Karpas-422 (cell line): Measurements from ENCODE around the gene C18orf63. TPM values are rescaled to one million over a fixed set of nuclear protein-coding genes. Genes with fewer than 3 reads are reported as not detected.

ENCODE experiments used
- DNase-seq: peaks from one replicate; pipeline ENCODE4 v3.0.0-alpha.2; 2015
- H2AFZ ChIP-seq: fragments of 200-600 bp; sonication (generic); 2 replicates; pipeline ENCODE4 v1.6.1; 2014; ENCODE audit warnings: antibody characterized with exemption, low read length, mixed read lengths
- H3K27ac ChIP-seq: fragments of 200-600 bp; sonication (generic); 2 replicates; pipeline ENCODE4 v1.5.1; 2014; ENCODE audit warnings: mild to moderate bottlenecking, low read length, moderate library complexity
- H3K27me3 ChIP-seq: fragments of 200-600 bp; sonication (generic); 2 replicates; pipeline ENCODE4 v1.6.1; 2014; ENCODE audit warnings: low read length, mixed read lengths
- H3K36me3 ChIP-seq: fragments of 200-600 bp; sonication (generic); 2 replicates; pipeline ENCODE4 v1.6.1; 2014; ENCODE audit warnings: low read length, mixed read lengths; ENCODE audit not compliant: insufficient read depth
- H3K4me1 ChIP-seq: fragments of 200-600 bp; sonication (generic); 2 replicates; pipeline ENCODE4 v1.6.1; 2014; ENCODE audit warnings: mild to moderate bottlenecking, low read length, mixed read lengths
- H3K4me2 ChIP-seq: fragments of 200-600 bp; sonication (generic); 2 replicates; pipeline ENCODE4 v1.6.1; 2014; ENCODE audit warnings: low read length, low read depth, mild to moderate bottlenecking; ENCODE audit not compliant: poor library complexity, severe bottlenecking
- H3K4me3 ChIP-seq: fragments of 200-600 bp; sonication (generic); 2 replicates; pipeline ENCODE4 v1.5.1; 2014; ENCODE audit warnings: mild to moderate bottlenecking, antibody characterized with exemption, low read length, mixed read lengths
- H3K79me2 ChIP-seq: fragments of 200-600 bp; sonication (generic); 2 replicates; pipeline ENCODE4 v1.6.1; 2014; ENCODE audit warnings: mild to moderate bottlenecking, low read length, mixed read lengths
- H3K9ac ChIP-seq: fragments of 200-600 bp; sonication (generic); 2 replicates; pipeline ENCODE4 v1.6.0; 2014; ENCODE audit warnings: low read length
- H3K9me2 ChIP-seq: fragments of 200-600 bp; sonication (generic), shearing (Covaris generic); replicated peaks from 2 replicates; pipeline ENCODE4 v1.6.0; 2014; ENCODE audit warnings: mild to moderate bottlenecking, low read length, moderate library complexity; ENCODE audit not compliant: insufficient read depth
- H3K9me3 ChIP-seq: fragments of 300-700, 200-600 bp; sonication (generic); 2 replicates; pipeline ENCODE4 v1.6.1; 2014; ENCODE audit warnings: low read length, mixed read lengths
- H4K20me1 ChIP-seq: fragments of 200-600 bp; sonication (generic); 2 replicates; pipeline ENCODE4 v1.6.1; 2014; ENCODE audit warnings: mild to moderate bottlenecking, antibody characterized with exemption, low read length, low read depth; ENCODE audit not compliant: insufficient read depth
- total RNA-seq: library from RNA; depleted of rRNA; stranded (reverse); fragments of >200 nt; shearing (Covaris generic); gene quantifications from 2 replicates; pipeline ENCODE4 v1.2.3, GENCODE V29; 2014; ENCODE audit warnings: low replicate concordance

The C18orf63 gene
- total RNA-seq, 1 experiment from 2014 or later: not detected

DNA sequence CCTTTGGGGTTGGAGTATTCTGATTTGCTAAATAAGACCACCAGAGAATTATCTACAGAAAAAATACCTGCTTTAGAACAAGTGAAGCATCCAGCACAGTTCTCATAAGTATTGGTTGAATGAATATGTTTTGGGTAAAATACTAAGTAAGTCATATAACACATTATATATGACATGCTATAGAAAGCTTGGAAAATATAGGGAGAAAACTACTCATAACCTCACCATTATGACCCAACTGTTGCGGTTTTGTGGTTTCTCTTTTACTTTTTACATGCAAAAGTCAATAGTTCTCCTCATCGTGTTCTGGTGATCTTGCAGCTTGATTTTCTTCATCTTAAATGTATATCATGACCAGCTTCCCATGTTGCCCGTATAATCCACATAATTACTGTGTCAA, 75.3 kb downstream of the C18orf63 start:
- no peak overlapping the region for H3K4me3 ChIP-seq
- no peak overlapping the region for H3K27ac ChIP-seq
- H3K79me2 ChIP-seq: no peaks in the 10 kb centered on the region
- H3K9ac ChIP-seq: no peak overlapping the region
- no peaks in the 10 kb centered on the region for H3K9me2 ChIP-seq
- H3K36me3 ChIP-seq: no peaks in the 10 kb centered on the region
- H2AFZ ChIP-seq: no peak overlapping the region
- H3K9me3 ChIP-seq: no peaks in the 10 kb centered on the region
- 0 out of 2 replicates have a peak, but pooled peaks cover 2% of the 10 kb centered on the region for H3K27me3 ChIP-seq
- H4K20me1 ChIP-seq: no peaks in the 10 kb centered on the region
- no peak for DNase-seq
- H3K4me1 ChIP-seq: no peaks in the 10 kb centered on the region
- no peak overlapping the region for H3K4me2 ChIP-seq

DNA sequence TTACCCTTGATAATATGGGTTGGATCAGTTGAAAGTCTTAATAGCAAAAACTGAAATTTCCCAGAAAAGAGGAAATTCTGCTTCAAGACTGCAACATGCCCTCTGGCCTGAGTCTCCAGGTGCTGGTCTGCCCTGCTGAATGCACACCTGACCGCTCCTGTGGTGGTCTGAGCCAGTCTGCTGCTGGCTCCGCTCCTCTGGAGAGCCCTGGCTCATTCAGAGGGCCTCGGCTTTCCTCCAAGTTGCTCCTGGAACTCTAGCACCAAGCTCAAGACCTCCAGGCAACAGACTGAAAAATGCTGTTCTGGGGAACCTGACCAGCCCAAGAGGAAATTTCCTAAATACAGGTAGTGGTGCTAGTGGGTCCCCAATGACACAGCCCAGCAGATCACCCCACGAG, 76.7 kb downstream of the C18orf63 start:
- no peaks in the 10 kb centered on the region for H3K9me3 ChIP-seq

DNA sequence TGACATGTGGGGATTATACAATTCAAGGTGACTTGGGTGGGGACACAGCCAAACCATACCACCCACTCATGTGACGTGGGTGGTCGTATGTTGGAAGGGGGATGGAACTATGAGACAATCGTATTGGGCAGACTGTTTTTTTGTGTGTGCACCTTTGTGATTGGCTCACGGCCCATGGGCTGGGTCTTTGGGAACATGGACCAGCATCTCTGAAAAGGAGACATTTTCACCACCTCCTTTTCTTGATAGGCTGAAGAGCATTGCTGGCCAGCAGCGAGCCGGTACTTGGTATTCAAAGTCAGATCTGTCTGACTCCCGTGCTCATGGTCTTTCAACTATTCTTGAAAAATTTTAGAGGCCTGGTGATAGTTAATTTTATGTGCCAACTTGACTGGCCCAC, 79.4 kb downstream of the C18orf63 start:
- 0 out of 2 replicates have a peak, but pooled peaks cover 2% of the 10 kb centered on the region for H3K27me3 ChIP-seq
- no peaks in the 10 kb centered on the region for H3K4me1 ChIP-seq
- no peaks in the 10 kb centered on the region for H3K36me3 ChIP-seq
- H3K79me2 ChIP-seq: no peaks in the 10 kb centered on the region
- no peak overlapping the region for H3K9ac ChIP-seq
- no peaks in the 10 kb centered on the region for H3K9me3 ChIP-seq
- H4K20me1 ChIP-seq: no peaks in the 10 kb centered on the region
- no peak overlapping the region for H3K27ac ChIP-seq
- no peak overlapping the region for H3K4me2 ChIP-seq
- DNase-seq: no peak
- H3K4me3 ChIP-seq: no peak overlapping the region
- H3K9me2 ChIP-seq: no peaks in the 10 kb centered on the region
- H2AFZ ChIP-seq: no peak overlapping the region

More for the DNA sequence above, 76.7 kb downstream of the C18orf63 start:
- Histone ChIP-seq H3K4me1 (no peaks in the 10 kb centered on the region), H3K79me2 (no peaks in the 10 kb centered on the region), H3K4me3 (no peak overlapping the region), H3K4me2 (no peak overlapping the region), H3K36me3 (no peaks in the 10 kb centered on the region), H3K9me2 (no peaks in the 10 kb centered on the region), H3K27me3 (0 out of 2 replicates have a peak, but pooled peaks cover 2% of the 10 kb centered on the region), H4K20me1 (no peaks in the 10 kb centered on the region), H3K9ac (no peak overlapping the region), H2AFZ (no peak overlapping the region), H3K27ac (no peak overlapping the region)
- DNase-seq: no peak

DNA sequence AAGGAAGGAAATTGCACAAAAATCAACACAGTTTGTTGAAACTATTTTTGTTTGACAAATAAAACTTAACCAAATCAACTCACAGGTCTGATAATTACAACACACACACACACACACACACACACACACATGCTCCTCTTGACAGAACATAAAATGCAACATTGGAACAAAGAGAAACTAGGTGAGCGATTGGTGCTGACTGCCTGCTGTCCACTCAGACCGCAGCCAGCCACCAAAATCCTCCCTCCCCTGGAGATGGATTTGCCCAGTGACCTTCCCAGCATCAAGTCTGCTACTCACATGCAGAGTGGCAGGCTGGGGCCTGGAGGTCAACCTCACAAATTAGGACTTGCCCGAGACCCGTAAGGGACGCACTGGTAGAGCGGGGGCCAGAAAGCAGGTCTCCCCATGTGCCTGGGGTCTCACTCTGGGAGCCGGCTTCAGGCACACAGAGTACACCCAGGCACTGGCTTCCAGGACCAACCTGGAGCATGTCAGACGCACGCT, 80.1 kb downstream of the C18orf63 start:
- no peaks in the 10 kb centered on the region for H3K4me1 ChIP-seq
- no peaks in the 10 kb centered on the region for H3K79me2 ChIP-seq
- no peak overlapping the region for H3K4me3 ChIP-seq
- no peaks in the 10 kb centered on the region for H3K9me3 ChIP-seq
- H2AFZ ChIP-seq: no peak overlapping the region
- no peaks in the 10 kb centered on the region for H4K20me1 ChIP-seq
- no peak overlapping the region for H3K9ac ChIP-seq
- 0 out of 2 replicates have a peak, but pooled peaks cover 2% of the 10 kb centered on the region for H3K27me3 ChIP-seq
- no peaks in the 10 kb centered on the region for H3K9me2 ChIP-seq
- no peak overlapping the region for H3K27ac ChIP-seq
- DNase-seq: no peak
- no peaks in the 10 kb centered on the region for H3K36me3 ChIP-seq
- H3K4me2 ChIP-seq: no peak overlapping the region

DNA sequence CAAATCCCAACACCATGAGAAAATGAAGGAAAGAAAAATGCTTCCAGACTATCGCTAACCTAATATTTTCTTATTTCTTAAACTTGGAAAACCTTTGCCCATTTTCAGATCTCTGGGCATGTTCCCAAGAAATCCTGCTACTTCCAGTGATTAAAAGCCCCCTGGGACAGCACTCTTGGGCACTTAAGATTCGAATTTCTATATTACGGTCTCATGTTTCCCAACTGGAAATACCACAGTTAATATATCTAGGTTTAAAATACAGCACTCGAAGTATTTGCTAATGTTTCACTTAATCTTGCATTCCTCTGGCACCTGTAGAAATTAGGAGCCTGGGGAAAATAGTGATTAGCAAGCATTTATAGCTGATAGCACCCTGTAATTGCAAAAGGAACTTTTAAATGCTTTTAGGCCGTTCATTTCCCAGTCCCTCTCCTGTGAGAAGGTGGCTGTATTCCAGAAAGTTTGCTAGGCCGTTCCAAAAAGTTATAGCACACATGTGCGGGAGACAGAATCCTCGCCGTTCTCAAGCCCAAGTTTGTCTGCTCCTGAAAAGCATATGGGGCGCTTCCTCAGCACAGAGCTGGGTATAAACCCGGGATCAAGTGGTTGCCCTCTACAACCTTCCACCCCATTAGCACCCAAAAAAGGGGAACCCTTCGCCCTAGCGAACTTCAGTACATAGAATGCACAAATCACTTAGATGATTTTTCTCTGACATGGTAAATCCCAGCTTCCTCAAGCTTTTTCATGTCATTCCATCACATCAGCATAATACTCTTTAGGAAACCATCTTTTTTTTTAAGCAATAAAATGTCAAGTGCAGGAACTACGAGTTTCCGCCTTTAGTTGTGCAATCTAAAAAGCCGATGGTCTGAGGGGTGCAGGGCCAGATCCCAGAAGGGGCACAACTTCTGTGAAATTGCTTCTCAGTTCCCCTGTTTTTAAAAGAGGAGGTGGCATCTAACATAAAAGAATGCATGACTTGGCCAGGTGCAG, 80.8 kb downstream of the C18orf63 start:
- H3K36me3 ChIP-seq: no peaks in the 10 kb centered on the region
- H3K27me3 ChIP-seq: 0 out of 2 replicates have a peak, but pooled peaks cover 2% of the 10 kb centered on the region
- no peaks in the 10 kb centered on the region for H3K79me2 ChIP-seq
- no peaks in the 10 kb centered on the region for H3K9me2 ChIP-seq
- no peak overlapping the region for H3K9ac ChIP-seq
- no peak overlapping the region for H3K27ac ChIP-seq
- no peak overlapping the region for H3K4me2 ChIP-seq
- no peaks in the 10 kb centered on the region for H4K20me1 ChIP-seq
- no peak overlapping the region for H3K4me3 ChIP-seq
- no peak overlapping the region for H2AFZ ChIP-seq
- H3K4me1 ChIP-seq: no peaks in the 10 kb centered on the region
- H3K9me3 ChIP-seq: no peaks in the 10 kb centered on the region
- no peak for DNase-seq

DNA sequence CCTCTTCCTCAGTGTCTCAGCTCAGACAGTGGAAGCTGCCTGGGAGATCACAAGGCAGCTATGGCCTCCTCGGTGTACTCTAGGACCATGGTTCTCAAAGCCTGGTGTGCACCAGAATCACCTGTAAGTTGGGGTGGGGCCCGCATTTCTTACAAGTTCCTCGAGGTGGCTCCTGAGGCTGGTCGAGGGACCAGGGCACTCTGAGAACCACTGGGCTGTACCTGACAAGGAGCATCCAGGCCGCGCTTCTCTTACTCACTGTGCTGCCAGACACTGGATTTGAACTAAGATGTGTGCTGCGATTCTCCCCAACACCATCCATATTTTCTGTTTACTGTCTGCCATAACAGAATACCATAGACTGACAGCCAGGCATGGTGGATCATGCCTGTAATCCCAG, 81.9 kb downstream of the C18orf63 start:
- H4K20me1 ChIP-seq: no peaks in the 10 kb centered on the region

DNA sequence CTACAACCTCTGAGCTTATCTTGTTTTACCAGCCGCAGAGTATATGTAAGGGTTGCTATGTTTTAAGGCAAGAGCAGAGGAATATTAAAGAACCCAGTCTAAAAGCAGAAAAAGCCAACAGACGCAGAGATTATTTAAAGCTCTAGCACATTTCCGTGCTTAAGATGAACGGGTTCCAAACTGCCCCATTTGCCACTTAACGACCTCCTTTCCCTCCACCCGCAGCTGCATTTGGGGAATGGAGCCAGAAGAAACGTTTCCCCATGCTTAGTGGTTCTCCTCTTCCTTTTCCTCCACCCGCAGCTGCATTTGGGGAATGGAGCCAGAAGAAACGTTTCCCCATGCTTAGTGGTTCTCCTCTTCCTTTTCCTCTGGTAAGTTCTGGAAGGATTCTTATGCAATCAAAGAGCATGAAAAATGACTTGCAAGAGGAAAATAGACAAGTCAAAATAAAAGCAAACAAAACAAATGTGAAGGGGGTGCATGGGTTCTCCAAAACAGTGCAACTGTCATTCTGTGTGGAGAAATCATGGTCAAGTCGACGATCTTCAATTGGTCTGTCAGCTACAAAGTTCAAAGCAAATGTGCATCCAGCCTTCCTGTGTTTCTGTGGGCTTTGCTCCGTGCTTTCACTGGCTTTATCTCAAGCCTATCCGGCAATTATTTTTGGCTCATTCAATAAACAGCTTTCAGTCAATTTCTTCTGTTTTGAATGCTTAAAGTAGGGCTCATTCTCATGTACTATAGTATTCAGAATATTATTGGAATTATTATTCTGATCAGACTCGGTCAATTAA, 83.7 kb downstream of the C18orf63 start:
- Histone ChIP-seq H3K4me1 (no peaks in the 10 kb centered on the region), H3K36me3 (no peaks in the 10 kb centered on the region), H3K4me2 (no peak overlapping the region), H3K4me3 (no peak overlapping the region), H3K27ac (no peak overlapping the region), H3K9me2 (no peaks in the 10 kb centered on the region), H3K79me2 (no peaks in the 10 kb centered on the region), H2AFZ (no peak overlapping the region), H3K9ac (no peak overlapping the region), H3K27me3 (no peaks in the 10 kb centered on the region), H3K9me3 (no peaks in the 10 kb centered on the region), H4K20me1 (no peaks in the 10 kb centered on the region)
- DNase-seq: no peak

More for the DNA sequence above, 81.9 kb downstream of the C18orf63 start:
- Histone ChIP-seq H3K27me3 (no peaks in the 10 kb centered on the region), H3K9ac (no peak overlapping the region), H3K9me3 (no peaks in the 10 kb centered on the region), H3K9me2 (no peaks in the 10 kb centered on the region), H3K79me2 (no peaks in the 10 kb centered on the region), H3K36me3 (no peaks in the 10 kb centered on the region), H3K4me2 (no peak overlapping the region), H3K4me1 (no peaks in the 10 kb centered on the region), H3K27ac (no peak overlapping the region), H3K4me3 (no peak overlapping the region), H2AFZ (no peak overlapping the region)
- DNase-seq: no peak

DNA sequence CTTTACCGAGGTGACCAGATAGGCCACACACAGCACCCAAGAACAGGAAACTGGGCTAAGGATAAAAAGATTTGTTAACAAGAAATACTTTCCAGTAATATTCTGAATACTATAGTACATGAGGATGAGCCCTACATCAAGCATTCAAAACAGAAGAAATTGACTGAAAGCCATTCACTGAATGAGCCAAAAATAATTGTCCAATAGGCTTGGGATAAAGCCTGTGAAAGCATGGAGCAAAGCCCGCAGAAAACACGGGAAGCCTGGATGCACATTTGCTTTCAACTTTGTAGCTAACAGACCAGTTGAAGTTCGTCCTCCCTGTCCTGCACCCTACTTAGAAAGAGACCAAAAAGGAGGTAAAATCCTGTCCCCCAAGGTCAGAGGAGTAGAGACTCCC, 85.2 kb downstream of the C18orf63 start:
- Histone ChIP-seq H3K9me2 (no peaks in the 10 kb centered on the region), H3K36me3 (no peaks in the 10 kb centered on the region), H3K79me2 (no peaks in the 10 kb centered on the region), H2AFZ (no peak overlapping the region), H3K4me3 (no peak overlapping the region), H3K27ac (no peak overlapping the region), H3K4me2 (no peak overlapping the region), H3K9ac (no peak overlapping the region), H3K27me3 (no peaks in the 10 kb centered on the region), H4K20me1 (no peaks in the 10 kb centered on the region), H3K4me1 (no peaks in the 10 kb centered on the region), H3K9me3 (no peaks in the 10 kb centered on the region)
- DNase-seq: no peak
